K562 (cell line): ENCODE measurements around the gene YTHDF1. TPM values are rescaled to one million over a fixed set of nuclear protein-coding genes. Genes with fewer than 3 reads are reported as not detected.
A peak's percentile ranks its signal among the peaks of the same experiment; 100 is the strongest.

Source experiments
- ATAC-seq: fragments of 200-7000 bp; cut with Tn5 transposase; 3 replicates; pipeline ENCODE4 v1.9.1; 2020; ENCODE audit warnings: moderate library complexity
- BruUV-seq: library from RNA; stranded (reverse); fragments of 400-500 nt; replicated peaks from 2 replicates; lab custom pipeline; 2021; lab: Mats Ljungman, UMichigan
- CTCF ChIA-PET: fragments of 300-600 bp; formaldehyde crosslinking; extraction: SDS; loops from one replicate; lab custom pipeline; 2021; ENCODE audit warnings: low intra/inter-chr PET ratio; lab: Yijun Ruan, JAX
- POLR2A ChIA-PET: fragments of 300-600, 350-650 bp; sonication (Branson Sonifier 250); formaldehyde crosslinking; extraction: SDS; loops from one replicate; lab custom pipeline; 2021; ENCODE audit warnings: antibody characterized with exemption, inconsistent platforms; lab: Yijun Ruan, JAX
- DNase-seq, 4 experiments: peaks; one replicate each; pipeline versions ENCODE4 v3.0.0 to v3.0.0-alpha.2; 2011 to 2018; ENCODE audit warnings: low spot score in 3 of 4, mixed read lengths in 3 of 4; ENCODE audit errors: extremely low read depth in 1 of 4
- FAIRE-seq: peaks from 2 replicates; lab custom pipeline; 2011; peaks lifted over from hg19 to GRCh38; lab: Jason Lieb, UNC
- H2AFZ ChIP-seq: 2 replicates; pipeline ENCODE4 v1.6.0; 2011; ENCODE audit warnings: low read depth, low read length, control low read depth, inconsistent platforms
- H3K27ac ChIP-seq: fragments of 200-600 bp; 3 replicates; pipeline ENCODE4 v1.8.0; 2011; ENCODE audit warnings: low read depth, mild to moderate bottlenecking, control low read depth, inconsistent platforms, low read length, moderate library complexity, mixed read lengths; ENCODE audit errors: extremely low read depth
- H3K27me3 ChIP-seq, 2 experiments: fragments of 300-600 bp in 1 of 2; 2 replicates in 1 of 2; 3 replicates in 1 of 2; pipeline versions ENCODE4 v1.6.0 to v1.8.0; 2011; ENCODE audit warnings: inconsistent platforms in 2 of 2, low read length in 2 of 2, mild to moderate bottlenecking in 1 of 2, mixed read lengths in 1 of 2, moderate library complexity in 1 of 2; ENCODE audit not compliant: control insufficient read depth in 2 of 2, insufficient read depth in 2 of 2
- H3K36me3 ChIP-seq: fragments of 300-600 bp; 3 replicates; pipeline ENCODE4 v1.8.0; 2011; ENCODE audit warnings: mild to moderate bottlenecking, low read length, inconsistent platforms; ENCODE audit not compliant: control insufficient read depth, insufficient read depth
- H3K4me1 ChIP-seq, 2 experiments: fragments of 200-600 bp in 1 of 2; replicated peaks in 1 of 2; 2 replicates in 1 of 2; 3 replicates in 1 of 2; pipeline versions ENCODE4 v1.5.1 to v1.8.0; 2011; ENCODE audit warnings: inconsistent platforms in 2 of 2, low read length in 2 of 2, mild to moderate bottlenecking in 1 of 2, mixed read lengths in 1 of 2, moderate library complexity in 1 of 2; ENCODE audit not compliant: control insufficient read depth in 2 of 2, insufficient read depth in 2 of 2
- H3K4me2 ChIP-seq: 2 replicates; pipeline ENCODE4 v1.6.1; 2011; ENCODE audit warnings: low read length, control low read depth, inconsistent platforms, mixed read lengths; ENCODE audit not compliant: insufficient read depth
- H3K4me3 ChIP-seq: fragments of 200-600 bp; sonication (generic), shearing (Covaris generic); 2 replicates; pipeline ENCODE4 v1.5.1; 2016; ENCODE audit warnings: control low read depth, inconsistent platforms
- H3K79me2 ChIP-seq: fragments of 200-600 bp; 3 replicates; pipeline ENCODE4 v1.8.0; 2011; ENCODE audit warnings: low read length, inconsistent platforms; ENCODE audit not compliant: control insufficient read depth, insufficient read depth
- H3K9ac ChIP-seq, 2 experiments: 2 replicates each; pipeline versions ENCODE4 v1.6.0 to v1.6.1; 2011; ENCODE audit warnings: low read depth in 2 of 2, low read length in 2 of 2, control low read depth in 1 of 2, inconsistent platforms in 1 of 2, mild to moderate bottlenecking in 1 of 2, mixed read lengths in 1 of 2; ENCODE audit not compliant: insufficient read depth in 1 of 2
- H3K9me1 ChIP-seq: one replicate; pipeline ENCODE4 v1.6.0; 2011; ENCODE audit warnings: inconsistent platforms, mild to moderate bottlenecking, low read length, moderate library complexity; ENCODE audit not compliant: control insufficient read depth, insufficient read depth
- H3K9me3 ChIP-seq: replicated peaks from 2 replicates; pipeline ENCODE4 v1.5.1; 2011; ENCODE audit warnings: low read depth, low read length, inconsistent platforms; ENCODE audit not compliant: control insufficient read depth, insufficient read depth
- H4K20me1 ChIP-seq: replicated peaks from 2 replicates; pipeline ENCODE4 v1.6.1; 2011; ENCODE audit warnings: low read length, inconsistent platforms, mixed read lengths; ENCODE audit not compliant: control insufficient read depth, insufficient read depth
- ZC3H4 ChIP-seq: sonication (generic); formaldehyde crosslinking; IDR thresholded peaks from 2 replicates; pipeline ENCODE4 v1.9.0; 2021; ENCODE audit warnings: missing genetic modification reagents, borderline replicate concordance
- WGBS: fragments of 100-300 bp; shearing (Covaris generic); methylation state at CpG from one replicate; pipeline ENCODE4 v1.1.6; 2016; ENCODE audit warnings: low coverage, mixed read lengths; ENCODE audit not compliant: insufficient coverage; ENCODE audit errors: missing lambda C conversion rate; 5-methylcytosine and 5-hydroxymethylcytosine counted together
- in situ Hi-C: fragments of 300-500 bp; cut with MboI; formaldehyde crosslinking; loops from 4 replicates; pipeline ENCODE4 v1.15.0; 2018; ENCODE audit warnings: inconsistent platforms, mixed read lengths
- intact Hi-C: fragments of 100-400 bp; cut with micrococcal nuclease; formaldehyde crosslinking; loops from 2 replicates; pipeline ENCODE4 v1.14.2; 2022
- polyA plus RNA-seq, 8 experiments: library from polyadenylated mRNA; depleted of rRNA in 4 of 8; stranded (reverse) in 5 of 8; unstranded in 3 of 8; fragments of >200 nt; fragmentation: Nextera tagmentation in 2 of 8; fragmentation: Illumina TruSeq in 1 of 8; extraction: Ambion mirVana in 2 of 8; extraction: Trizol in 1 of 8; gene quantifications; 2 replicates each; pipeline versions ENCODE4 v1.2.1 to v1.2.3, GENCODE V29; 2011 to 2014; ENCODE audit warnings: inconsistent platforms in 1 of 8, missing spikeins in 1 of 8
- total RNA-seq, 7 experiments: library from RNA; depleted of rRNA in 6 of 7; stranded (reverse); fragments of >200 nt in 6 of 7; fragmentation: Illumina TruSeq in 2 of 7; extraction: Trizol in 2 of 7; gene quantifications; 2 replicates each; pipeline versions ENCODE4 v1.2.1 to v1.2.3, GENCODE V29; 2011 to 2021; ENCODE audit warnings: low replicate concordance in 1 of 7
- TF ChIP-seq, protein P1 (sequence below), 2 experiments: fragments of 450-650 bp; formaldehyde crosslinking in 1 of 2; IDR thresholded peaks; 2 replicates each; pipeline versions ENCODE4 v1.4.0 to v1.6.1; 2014 to 2020; ENCODE audit warnings: mild to moderate bottlenecking in 2 of 2, borderline replicate concordance in 1 of 2, low read depth in 1 of 2

YTHDF1 gene
- total and polyA plus RNA-seq, 9 of the 15 experiments (the other 6 are each of a cell fraction or from before 2014, with no cell fraction given): 10.1 to 42.4 (median 27.8) TPM

DNA sequence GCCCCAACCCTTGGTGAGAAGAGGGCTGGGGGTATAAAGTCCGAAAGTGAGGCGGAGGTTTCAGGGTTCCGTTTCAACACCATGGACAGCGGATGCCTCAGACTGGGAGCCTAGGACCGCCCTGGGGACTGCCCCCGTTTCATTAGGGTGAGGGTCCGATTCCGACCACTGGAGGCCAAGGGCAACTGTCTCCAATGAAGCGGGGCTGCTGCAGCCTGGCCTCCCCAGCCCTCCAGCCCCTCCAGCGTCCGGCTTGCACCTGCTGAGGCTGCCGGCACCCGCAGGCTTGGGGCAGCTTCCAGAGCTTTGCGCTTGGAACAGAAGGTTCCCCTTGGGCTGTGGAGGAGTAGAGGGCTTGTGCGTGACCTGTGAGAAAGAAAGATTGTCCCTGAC lies 39.9 kb downstream of the YTHDF1 start:
- no peak overlapping the region for H3K9ac ChIP-seq
- TF ChIP-seq ZC3H4: no peak
- TF ChIP-seq, protein P1, sequence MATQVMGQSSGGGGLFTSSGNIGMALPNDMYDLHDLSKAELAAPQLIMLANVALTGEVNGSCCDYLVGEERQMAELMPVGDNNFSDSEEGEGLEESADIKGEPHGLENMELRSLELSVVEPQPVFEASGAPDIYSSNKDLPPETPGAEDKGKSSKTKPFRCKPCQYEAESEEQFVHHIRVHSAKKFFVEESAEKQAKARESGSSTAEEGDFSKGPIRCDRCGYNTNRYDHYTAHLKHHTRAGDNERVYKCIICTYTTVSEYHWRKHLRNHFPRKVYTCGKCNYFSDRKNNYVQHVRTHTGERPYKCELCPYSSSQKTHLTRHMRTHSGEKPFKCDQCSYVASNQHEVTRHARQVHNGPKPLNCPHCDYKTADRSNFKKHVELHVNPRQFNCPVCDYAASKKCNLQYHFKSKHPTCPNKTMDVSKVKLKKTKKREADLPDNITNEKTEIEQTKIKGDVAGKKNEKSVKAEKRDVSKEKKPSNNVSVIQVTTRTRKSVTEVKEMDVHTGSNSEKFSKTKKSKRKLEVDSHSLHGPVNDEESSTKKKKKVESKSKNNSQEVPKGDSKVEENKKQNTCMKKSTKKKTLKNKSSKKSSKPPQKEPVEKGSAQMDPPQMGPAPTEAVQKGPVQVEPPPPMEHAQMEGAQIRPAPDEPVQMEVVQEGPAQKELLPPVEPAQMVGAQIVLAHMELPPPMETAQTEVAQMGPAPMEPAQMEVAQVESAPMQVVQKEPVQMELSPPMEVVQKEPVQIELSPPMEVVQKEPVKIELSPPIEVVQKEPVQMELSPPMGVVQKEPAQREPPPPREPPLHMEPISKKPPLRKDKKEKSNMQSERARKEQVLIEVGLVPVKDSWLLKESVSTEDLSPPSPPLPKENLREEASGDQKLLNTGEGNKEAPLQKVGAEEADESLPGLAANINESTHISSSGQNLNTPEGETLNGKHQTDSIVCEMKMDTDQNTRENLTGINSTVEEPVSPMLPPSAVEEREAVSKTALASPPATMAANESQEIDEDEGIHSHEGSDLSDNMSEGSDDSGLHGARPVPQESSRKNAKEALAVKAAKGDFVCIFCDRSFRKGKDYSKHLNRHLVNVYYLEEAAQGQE (IDR thresholded peaks at IDR 0.05; ENCODE audit: borderline replicate concordance): peak; percentile 77
- TF ChIP-seq, protein P1 (CRISPR knock-in tag; IDR thresholded peaks at IDR 0.05; ENCODE audit: low read depth): no peak
- in situ Hi-C loops: no loop called here
- ChIA-PET POLR2A (no interaction called here), CTCF (no interaction called here)
- H3K27me3 ChIP-seq: peaks cover 2 to 39% of the 10 kb centered on the region in 2 experiments; a peak in 3 of 5 replicates
- H3K79me2 ChIP-seq: no peaks in the 10 kb centered on the region
- WGBS: 31% methylated on average over 14 of the region's 15 CpGs
- H2AFZ ChIP-seq: no peak overlapping the region
- ATAC-seq (no peak), DNase-seq (no peak), FAIRE-seq (no peak)
- peaks cover 0 to 53% of the 10 kb centered on the region in 2 experiments; a peak in 2 of 5 replicates for H3K4me1 ChIP-seq
- peaks cover 3% of the 10 kb centered on the region for H3K9me1 ChIP-seq
- H3K4me2 ChIP-seq: no peak overlapping the region
- no peaks in the 10 kb centered on the region for H3K36me3 ChIP-seq
- BruUV-seq: no TSS peak
- intact Hi-C loops: no loop called here
- H4K20me1 ChIP-seq: peaks cover 8% of the 10 kb centered on the region
- no peak overlapping the region for H3K4me3 ChIP-seq
- no peak overlapping the region for H3K27ac ChIP-seq
- no peaks in the 10 kb centered on the region for H3K9me3 ChIP-seq
